ENCODE data around the gene BRICD5. TPM values are rescaled to one million over a fixed set of nuclear protein-coding genes. Genes with fewer than 3 reads are reported as not detected.

The BRICD5 gene
- total and polyA plus RNA-seq, 2 of the 4 experiments (the other 2 are of a cell fraction): 0.18 to 0.94 TPM

GRCh38 chr16:2244301-2244700 is 33.6 kb upstream of the BRICD5 start:
- Histone ChIP-seq H3K27ac (ENCODE audit: insufficient read depth, low read length) (no peak overlapping the region), H2AK9ac (replicated peaks; ENCODE audit: low read depth, low read length, poor library complexity) (peak overlapping the region; percentile 42), H2BK120ac (ENCODE audit: low read depth, low read length) (no peak overlapping the region), H2BK15ac (ENCODE audit: low read depth, low read length) (no peak overlapping the region), H3K4ac (ENCODE audit: low read depth, low read length) (no peak overlapping the region), H3K18ac (ENCODE audit: low read depth, low read length) (no peak overlapping the region), H3K14ac (replicated peaks; ENCODE audit: low read depth, low read length) (no peak overlapping the region), H3K79me1 (ENCODE audit: low read depth in 1 of 2, low read length in 2 of 2) (peaks cover 14 to 31% of the 10 kb centered on the region in 2 experiments), H3K4me1 (ENCODE audit: control insufficient read depth, insufficient read depth, low read length) (no peaks in the 10 kb centered on the region), H4K20me1 (ENCODE audit: insufficient read depth, low read length) (no peaks in the 10 kb centered on the region; the same call in none of the 2 replicates), H4K8ac (ENCODE audit: low read depth in 2 of 2, low read length in 2 of 2) (no peak overlapping the region), H2BK20ac (ENCODE audit: low read depth, low read length) (no peak overlapping the region), H2AK5ac (ENCODE audit: low read depth, low read length) (no peak overlapping the region), H3K27me3 (ENCODE audit: control insufficient read depth, insufficient read depth, low read length) (no peaks in the 10 kb centered on the region), H3K4me3 (ENCODE audit: insufficient read depth, low read depth, low read length) (no peak overlapping the region), H3K4me2 (ENCODE audit: low read depth, low read length) (no peak overlapping the region), H3K23ac (ENCODE audit: low read depth, low read length) (no peak overlapping the region), H3K9me3 (ENCODE audit: control insufficient read depth, insufficient read depth, low read length) (no peaks in the 10 kb centered on the region), H4K91ac (ENCODE audit: insufficient read depth, low read depth, low read length) (no peak overlapping the region), H3K36me3 (ENCODE audit: control insufficient read depth, insufficient read depth, low read length) (peaks cover 51% of the 10 kb centered on the region), H3K9me1 (ENCODE audit: insufficient read depth, low read length) (0 out of 2 replicates have a peak, but pooled peaks cover 2% of the 10 kb centered on the region), H3K56ac (ENCODE audit: extremely low read depth, insufficient read depth, low read length) (no peak overlapping the region), H4K5ac (ENCODE audit: low read depth, low read length) (no peak overlapping the region), H2AFZ (replicated peaks; ENCODE audit: low read length, poor library complexity) (no peak overlapping the region), H3K9ac (ENCODE audit: low read depth, low read length) (no peak overlapping the region), H2BK5ac (ENCODE audit: low read depth, low read length, poor library complexity, severe bottlenecking) (no peak overlapping the region)
- DNase-seq: no peak
- no TSS peak for BruUV-seq (replicated peaks)
- WGBS, 2 experiments (ENCODE audit: extremely low coverage in 2 of 2, insufficient read length in 1 of 2): 88% methylated on average over 5 of the region's 17 CpGs; no CpG with 5 or more reads in 1 of the 2 experiments
- in situ Hi-C loops (cut with MboI; ENCODE audit: low sequenced_read_pairs): no loop called here
- no peak for ATAC-seq (ENCODE audit: low read depth)
- intact Hi-C loops (cut with micrococcal nuclease): no loop called here
- CTCF ChIA-PET: interaction anchor here (0.5 kb wide), 1 partner anchor 406 kb away, joined by 7 read pairs; no protein-coding TSS in a partner anchor
- POLR2A ChIA-PET (ENCODE audit: unreplicated experiment): no interaction called here
- TF ChIP-seq USF2 (IDR thresholded peaks at IDR 0.05; ENCODE audit: low read depth, low read length) (no peak), MAZ (IDR thresholded peaks at IDR 0.05; ENCODE audit: borderline replicate concordance, low read depth, low read length) (no peak), MXI1 (IDR thresholded peaks at IDR 0.05; ENCODE audit: borderline replicate concordance, low read depth, low read length) (no peak), RFX5 (IDR thresholded peaks at IDR 0.05; ENCODE audit: low read depth, low read length) (no peak), MAFK (IDR thresholded peaks at IDR 0.05; ENCODE audit: low read depth, low read length) (no peak), FOS (IDR thresholded peaks at IDR 0.05; ENCODE audit: low read depth, low read length) (no peak), POLR2A (IDR thresholded peaks at IDR 0.05; ENCODE audit: low read depth, low read length) (no peak), SMC3 (IDR thresholded peaks at IDR 0.05; ENCODE audit: low read depth, low read length) (no peak), CHD1 (IDR thresholded peaks at IDR 0.05; ENCODE audit: low read depth, low read length) (no peak), CEBPB (IDR thresholded peaks at IDR 0.05; ENCODE audit: low read depth, low read length) (no peak), ELK1 (IDR thresholded peaks at IDR 0.05; ENCODE audit: borderline replicate concordance, low read depth, low read length) (no peak), RAD21 (IDR thresholded peaks at IDR 0.05; ENCODE audit: low read length) (no peak), RCOR1 (IDR thresholded peaks at IDR 0.05; ENCODE audit: insufficient replicate concordance, low read length) (no peak), CTCF (conservative IDR thresholded peaks at IDR 0.05; ENCODE audit: low read depth, low read length) (no peak), NFE2L2 (IDR thresholded peaks at IDR 0.05; ENCODE audit: low read depth, low read length) (no peak), BHLHE40 (IDR thresholded peaks at IDR 0.05; ENCODE audit: low read depth, low read length) (no peak)
- dilution Hi-C loops (cut with HindIII; ENCODE audit: low sequenced_read_pairs, unreplicated experiment): no loop called here

Measured in IMR-90 (cell line).